Breast epithelium (tissue), 4 donors: ENCODE measurements around the gene HOXB6. TPM values are rescaled to one million over a fixed set of nuclear protein-coding genes. Genes with fewer than 3 reads are reported as not detected.

ENCODE experiments used
- DNase-seq, 2 donors: peaks; one replicate each; pipeline ENCODE4 v3.0.0-alpha.2; 2019; ENCODE audit warnings: low spot score in 2 of 2
- H3K27ac ChIP-seq, 2 donors: fragments of 200-600 bp; sonication (generic) in 1 of 2; one replicate each; pipeline ENCODE4 v1.5.1; 2016 to 2019; ENCODE audit warnings: mild to moderate bottlenecking in 1 of 2
- H3K27me3 ChIP-seq, 2 donors: fragments of 200-600 bp; sonication (generic) in 1 of 2; one replicate each; pipeline versions ENCODE4 v1.5.1 to v1.6.0; 2017 to 2019; ENCODE audit warnings: control low read depth in 1 of 2, mild to moderate bottlenecking in 1 of 2
- H3K36me3 ChIP-seq: fragments of 200-600 bp; one replicate; pipeline ENCODE4 v1.5.1; 2019
- H3K4me1 ChIP-seq, 2 donors: fragments of 200-600 bp; sonication (generic); one replicate each; pipeline ENCODE4 v1.5.1; 2016 to 2019; ENCODE audit warnings: control low read depth in 1 of 2
- H3K4me3 ChIP-seq, 3 donors: fragments of 200-600 bp; sonication (generic); 1 replicate in 2 of 3; 2 replicates in 1 of 3; pipeline ENCODE4 v1.5.1; 2016 to 2019; ENCODE audit warnings: mild to moderate bottlenecking in 3 of 3, moderate library complexity in 2 of 3
- H3K9me3 ChIP-seq, 2 donors: fragments of 200-600 bp; sonication (generic) in 1 of 2; one replicate each; pipeline ENCODE4 v1.5.1; 2016 to 2019; ENCODE audit warnings: control low read depth in 1 of 2
- CTCF ChIP-seq, 3 donors: fragments of 450-650 bp; IDR thresholded peaks; one replicate each; pipeline ENCODE4 v1.5.1; 2016 to 2017; ENCODE audit warnings: antibody characterized with exemption in 3 of 3, mild to moderate bottlenecking in 3 of 3, moderate library complexity in 3 of 3
- POLR2A ChIP-seq: fragments of 450-650 bp; IDR thresholded peaks from one replicate; pipeline ENCODE4 v1.6.1; 2016; ENCODE audit warnings: antibody characterized with exemption, mild to moderate bottlenecking, moderate library complexity
- POLR2AphosphoS5 ChIP-seq, 3 donors: sonication (generic); formaldehyde crosslinking; IDR thresholded peaks; one replicate each; pipeline ENCODE4 v1.6.1; 2017; ENCODE audit warnings: antibody characterized with exemption in 3 of 3
- intact Hi-C: fragments of 100-400 bp; cut with DNase I; formaldehyde crosslinking; loops from one replicate; pipeline ENCODE4 v1.15.1; 2023; ENCODE audit warnings: low total_unique reads
- total RNA-seq, 3 donors: library from RNA; depleted of rRNA; stranded (reverse); fragments of >200 nt; gene quantifications; one replicate each; pipeline ENCODE4 v1.1.0, GENCODE V29; 2016

The HOXB6 gene
- total RNA-seq, 3 donors from 2014 or later, result 1.0 to 24.9 (median 18.2) TPM

- H3K4me3 ChIP-seq, result peak overlapping the region; percentile 49 to 70 (median 59)
- H3K27ac ChIP-seq, result peak overlapping the region; percentile 14 to 85
- DNase-seq, result no peak
- H3K36me3 ChIP-seq, result no peaks in the 10 kb centered on the region
- no peaks in the 10 kb centered on the region for H3K9me3 ChIP-seq
- H3K27me3 ChIP-seq, result peaks cover 0 to 95% of the 10 kb centered on the region in 2 donors
- intact Hi-C loops, result no loop called here
- H3K4me1 ChIP-seq, result peaks cover 0 to 10% of the 10 kb centered on the region in 2 donors
- TF ChIP-seq CTCF (IDR thresholded peaks at IDR 0.05), result no peak
- TF ChIP-seq POLR2A, result no peak
- TF ChIP-seq POLR2AphosphoS5 (IDR thresholded peaks at IDR 0.05), result peak in 2 of 3 donors; percentile 14 to 32
These were observed 6.8 kb downstream of the HOXB6 start for GRCh38 chr17:48597778-48598631.

GRCh38 chr17:48597528-48597777 lies 7.3 kb downstream of the HOXB6 start:
- peak overlapping the region; percentile 14 to 85 for H3K27ac ChIP-seq
- H3K9me3 ChIP-seq, result no peaks in the 10 kb centered on the region
- peaks cover 0 to 10% of the 10 kb centered on the region in 2 donors for H3K4me1 ChIP-seq
- no peak for TF ChIP-seq POLR2A
- no peak for TF ChIP-seq POLR2AphosphoS5 (IDR thresholded peaks at IDR 0.05)
- TF ChIP-seq CTCF (IDR thresholded peaks at IDR 0.05), result no peak
- H3K27me3 ChIP-seq, result peaks cover 0 to 95% of the 10 kb centered on the region in 2 donors
- H3K4me3 ChIP-seq, result peak overlapping the region; percentile 49 to 70 (median 59)
- intact Hi-C loops, result no loop called here
- DNase-seq, result no peak
- no peaks in the 10 kb centered on the region for H3K36me3 ChIP-seq

- Histone ChIP-seq H3K4me3 (peak overlapping the region; percentile 49 to 70 (median 59)), H3K27me3 (peaks cover 0 to 95% of the 10 kb centered on the region in 2 donors), H3K27ac (peak overlapping the region in 1 of 2 donors; percentile 85), H3K4me1 (peaks cover 0 to 10% of the 10 kb centered on the region in 2 donors), H3K36me3 (no peaks in the 10 kb centered on the region), H3K9me3 (no peaks in the 10 kb centered on the region)
- no peak for DNase-seq
- TF ChIP-seq CTCF (IDR thresholded peaks at IDR 0.05) (no peak), POLR2A (no peak), POLR2AphosphoS5 (IDR thresholded peaks at IDR 0.05) (no peak)
- intact Hi-C loops, result no loop called here
These were observed 7.9 kb downstream of the HOXB6 start for GRCh38 chr17:48596735-48597527.

- peaks cover 0 to 94% of the 10 kb centered on the region in 2 donors for H3K27me3 ChIP-seq
- H3K4me3 ChIP-seq, result peak overlapping the region in 2 of 3 donors; percentile 59 to 70
- H3K27ac ChIP-seq, result peak overlapping the region in 1 of 2 donors; percentile 38
These were observed 8.6 kb downstream of the HOXB6 start for GRCh38 chr17:48596000-48596734.

More at GRCh38 chr17:48596000-48596734, 8.6 kb downstream of the HOXB6 start:
- TF ChIP-seq POLR2AphosphoS5 (IDR thresholded peaks at IDR 0.05), result no peak
- no peak for TF ChIP-seq POLR2A
- no peak for TF ChIP-seq CTCF (IDR thresholded peaks at IDR 0.05)
- Histone ChIP-seq H3K9me3 (no peaks in the 10 kb centered on the region), H3K36me3 (no peaks in the 10 kb centered on the region), H3K4me1 (peaks cover 0 to 10% of the 10 kb centered on the region in 2 donors)
- no peak for DNase-seq
- intact Hi-C loops, result no loop called here
